Natural killer cell (primary cell): ENCODE measurements around the gene DPP7. TPM values are rescaled to one million over a fixed set of nuclear protein-coding genes. Genes with fewer than 3 reads are reported as not detected.

Experiments used
- ATAC-seq, 3 donors: fragments of 150-1000 bp in 2 of 3; fragments of 200-7000 bp in 1 of 3; cut with Tn5 transposase; 1 replicate in 1 of 3; 2 replicates in 2 of 3; pipeline ENCODE4 v1.10.0; 2021; ENCODE audit warnings: mild to moderate bottlenecking in 2 of 3, moderate library complexity in 2 of 3
- DNase-seq, 2 donors: peaks; one replicate each; pipeline versions ENCODE4 v3.0.0 to v3.0.0-alpha.2; 2013 to 2021; ENCODE audit warnings: mixed read lengths in 1 of 2
- H3K27ac ChIP-seq: one replicate; pipeline ENCODE4 v1.5.1; 2013; ENCODE audit warnings: mild to moderate bottlenecking, low read length
- H3K27me3 ChIP-seq: one replicate; pipeline ENCODE4 v1.6.1; 2013; ENCODE audit warnings: low read length; ENCODE audit not compliant: control insufficient read depth, insufficient read depth
- H3K36me3 ChIP-seq: one replicate; pipeline ENCODE4 v1.6.1; 2013; ENCODE audit warnings: low read length; ENCODE audit not compliant: control insufficient read depth, insufficient read depth
- H3K4me1 ChIP-seq: one replicate; pipeline ENCODE4 v1.6.1; 2013; ENCODE audit warnings: low read length; ENCODE audit not compliant: control insufficient read depth, insufficient read depth
- H3K4me3 ChIP-seq: one replicate; pipeline ENCODE4 v1.5.1; 2013; ENCODE audit warnings: low read length
- H3K9me3 ChIP-seq: one replicate; pipeline ENCODE4 v1.6.1; 2013; ENCODE audit warnings: low read length; ENCODE audit not compliant: control insufficient read depth, insufficient read depth
- H3K27ac Mint-ChIP-seq, 2 donors: one replicate each; pipeline ENCODE4 v1.8.0; 2022; ENCODE audit warnings: mild to moderate bottlenecking in 2 of 2, mixed read lengths in 2 of 2, moderate library complexity in 1 of 2
- H3K27me3 Mint-ChIP-seq, 2 donors: one replicate each; pipeline ENCODE4 v1.8.0; 2022; ENCODE audit warnings: low read depth in 2 of 2, mixed read lengths in 2 of 2
- H3K36me3 Mint-ChIP-seq: one replicate; pipeline ENCODE4 v1.8.0; 2022; ENCODE audit warnings: mixed read lengths
- H3K4me1 Mint-ChIP-seq, 2 donors: one replicate each; pipeline ENCODE4 v1.8.0; 2022; ENCODE audit warnings: mixed read lengths in 2 of 2
- H3K4me3 Mint-ChIP-seq: one replicate; pipeline ENCODE4 v1.8.0; 2022; ENCODE audit warnings: mild to moderate bottlenecking, moderate library complexity, mixed read lengths
- H3K9me3 Mint-ChIP-seq, 2 donors: one replicate each; pipeline ENCODE4 v1.8.0; 2022; ENCODE audit warnings: mixed read lengths in 2 of 2
- CTCF ChIP-seq: fragments of 200-600 bp; IDR thresholded peaks from one replicate; pipeline ENCODE4 v1.8.0; 2022; ENCODE audit warnings: antibody characterized with exemption
- WGBS: methylation state at CpG from one replicate; pipeline ENCODE4 v1.1.7; 2013; ENCODE audit warnings: missing lambda C conversion rate; ENCODE audit not compliant: insufficient coverage; 5-methylcytosine and 5-hydroxymethylcytosine counted together
- intact Hi-C: fragments of 100-400 bp; cut with micrococcal nuclease; formaldehyde crosslinking; loops from one replicate; pipeline ENCODE4 v1.14.2; 2022
- total RNA-seq, 4 donors: library from RNA; stranded (reverse); fragments of 120-200 nt in 1 of 4; gene quantifications; one replicate each; pipeline versions ENCODE4 v1.2.3 to v1.2.4, GENCODE V29; 2013 to 2022

DPP7 gene
- total RNA-seq, 3 donors from 2014 or later (not counting 1 experiment from before 2014, with no cell fraction given), result 233 to 264 (median 251) TPM

- H3K27ac ChIP-seq, result no peak overlapping the region
- no peaks in the 10 kb centered on the region for H3K27me3 Mint-ChIP-seq
- H3K27me3 ChIP-seq, result no peaks in the 10 kb centered on the region
- WGBS, result 96% methylated on average over 17 of the region's 17 CpGs
- TF ChIP-seq CTCF, result no peak
- no peak overlapping the region for H3K4me3 ChIP-seq
- no peaks in the 10 kb centered on the region for H3K9me3 Mint-ChIP-seq
- no peak overlapping the region for H3K27ac Mint-ChIP-seq
- no peaks in the 10 kb centered on the region for H3K36me3 Mint-ChIP-seq
- intact Hi-C loops, result loop anchor here (2.0 kb wide), 1 partner anchor 43 kb away; no protein-coding TSS in a partner anchor
- no peaks in the 10 kb centered on the region for H3K4me1 Mint-ChIP-seq
- DNase-seq, result no peak
- ATAC-seq, result no peak
- peaks cover 75% of the 10 kb centered on the region for H3K36me3 ChIP-seq
- H3K4me1 ChIP-seq, result peaks cover 4% of the 10 kb centered on the region
- no peak overlapping the region for H3K4me3 Mint-ChIP-seq
- no peaks in the 10 kb centered on the region for H3K9me3 ChIP-seq
These were observed 6.6 kb downstream of the DPP7 start for GRCh38 chr9:137107982-137108381.

GRCh38 chr9:137107312-137107921 lies 7.1 kb downstream of the DPP7 start:
- no peak overlapping the region for H3K27ac ChIP-seq
- peaks cover 78% of the 10 kb centered on the region for H3K36me3 ChIP-seq
- Mint-ChIP-seq H3K27ac (no peak overlapping the region), H3K4me1 (no peaks in the 10 kb centered on the region), H3K9me3 (no peaks in the 10 kb centered on the region), H3K27me3 (no peaks in the 10 kb centered on the region), H3K4me3 (no peak overlapping the region), H3K36me3 (no peaks in the 10 kb centered on the region)
- no peaks in the 10 kb centered on the region for H3K27me3 ChIP-seq
- intact Hi-C loops, result no loop called here
- H3K4me1 ChIP-seq, result no peaks in the 10 kb centered on the region
- H3K9me3 ChIP-seq, result no peaks in the 10 kb centered on the region
- no peak overlapping the region for H3K4me3 ChIP-seq
- TF ChIP-seq CTCF, result no peak
- 95% methylated on average over 27 of the region's 27 CpGs for WGBS
- ATAC-seq, result no peak
- DNase-seq, result no peak

- intact Hi-C loops, result no loop called here
- TF ChIP-seq CTCF, result no peak
These were observed 7.8 kb downstream of the DPP7 start for GRCh38 chr9:137106662-137107250.

More at GRCh38 chr9:137106662-137107250, 7.8 kb downstream of the DPP7 start:
- H3K4me3 ChIP-seq, result no peak overlapping the region
- Mint-ChIP-seq H3K9me3 (no peaks in the 10 kb centered on the region), H3K27me3 (no peaks in the 10 kb centered on the region), H3K27ac (no peak overlapping the region), H3K4me1 (no peaks in the 10 kb centered on the region), H3K4me3 (no peak overlapping the region), H3K36me3 (no peaks in the 10 kb centered on the region)
- 96% methylated on average over 27 of the region's 27 CpGs for WGBS
- no peaks in the 10 kb centered on the region for H3K27me3 ChIP-seq
- no peaks in the 10 kb centered on the region for H3K9me3 ChIP-seq
- H3K4me1 ChIP-seq, result no peaks in the 10 kb centered on the region
- peaks cover 80% of the 10 kb centered on the region for H3K36me3 ChIP-seq
- no peak overlapping the region for H3K27ac ChIP-seq
- DNase-seq, result no peak
- no peak for ATAC-seq
